HUDEP-2 (cell line): ENCODE data around the gene OR51L1.
"Not testable (repeated sequence)": the region's sequence is repeated elsewhere in the genome, so short reads cannot be mapped to it uniquely, and the experiment has no call there.

Experiments
- DNase-seq, 76 experiments: peaks; one replicate each; lab custom pipeline; 2025; ENCODE audit not compliant: unreplicated experiment in 76 of 76; lab: John Stamatoyannopoulos, UW

The OR51L1 gene, protein sequence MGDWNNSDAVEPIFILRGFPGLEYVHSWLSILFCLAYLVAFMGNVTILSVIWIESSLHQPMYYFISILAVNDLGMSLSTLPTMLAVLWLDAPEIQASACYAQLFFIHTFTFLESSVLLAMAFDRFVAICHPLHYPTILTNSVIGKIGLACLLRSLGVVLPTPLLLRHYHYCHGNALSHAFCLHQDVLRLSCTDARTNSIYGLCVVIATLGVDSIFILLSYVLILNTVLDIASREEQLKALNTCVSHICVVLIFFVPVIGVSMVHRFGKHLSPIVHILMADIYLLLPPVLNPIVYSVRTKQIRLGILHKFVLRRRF

DNA sequence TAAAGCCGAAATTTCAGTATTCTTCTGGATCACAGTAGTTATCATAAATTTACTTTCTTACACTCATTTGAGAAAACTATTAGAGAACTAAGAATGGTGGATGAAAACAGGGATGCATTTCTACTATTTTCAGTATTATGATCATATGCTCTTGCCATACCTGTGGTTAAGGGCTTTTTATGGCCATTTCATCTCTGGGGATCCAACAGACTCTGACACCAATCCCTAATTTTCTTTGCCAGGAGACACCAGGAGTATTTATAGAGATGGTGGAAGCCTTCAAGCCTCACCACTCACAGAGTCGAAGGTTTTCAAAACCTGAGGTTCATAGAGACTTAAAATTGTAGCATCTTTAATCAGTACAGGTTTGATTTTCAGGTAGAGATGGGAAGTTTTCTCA is at the start of gene OR51L1:
TSS of gene OR51L1 (plus strand) at position 301 of the 400 bp plus-strand sequence. CDS start 4,132 bp downstream, outside the sequence.
- DNase-seq = no peak

GRCh38 chr11:4947505-4947904 is 47.1 kb upstream of the OR51L1 start, which contains the start of gene OR51A4:
Gene OR51A4, minus strand, starts transcription at chr11:4947605. Its CDS starts 505 bp downstream, at chr11:4947100.
- DNase-seq = no peak

DNA sequence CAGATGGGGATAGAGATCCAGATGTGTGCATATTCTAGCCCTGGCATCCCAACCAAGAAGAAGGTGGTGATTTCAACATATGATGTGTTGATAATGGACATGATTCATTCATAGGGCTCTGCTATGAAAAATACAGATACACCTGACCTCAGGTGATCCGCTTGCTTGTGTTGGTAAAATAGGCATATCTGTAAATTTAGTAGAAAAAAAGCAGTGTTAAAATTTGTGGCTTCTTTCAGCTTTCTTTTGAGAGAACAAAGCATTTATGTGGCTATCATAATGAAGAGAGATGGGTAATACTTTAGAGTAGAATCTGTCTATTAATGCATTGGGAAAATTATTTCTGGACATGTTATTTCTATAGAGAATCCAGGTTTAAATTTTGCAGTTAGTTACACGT is 39.0 kb upstream of the OR51L1 start, which contains the start of gene OR51A2:
TSS of gene OR51A2 (minus strand) at position 101 of the 400 bp plus-strand sequence. CDS start at position 101, 0 bp downstream.
- not testable (repeated sequence) for DNase-seq

DNA sequence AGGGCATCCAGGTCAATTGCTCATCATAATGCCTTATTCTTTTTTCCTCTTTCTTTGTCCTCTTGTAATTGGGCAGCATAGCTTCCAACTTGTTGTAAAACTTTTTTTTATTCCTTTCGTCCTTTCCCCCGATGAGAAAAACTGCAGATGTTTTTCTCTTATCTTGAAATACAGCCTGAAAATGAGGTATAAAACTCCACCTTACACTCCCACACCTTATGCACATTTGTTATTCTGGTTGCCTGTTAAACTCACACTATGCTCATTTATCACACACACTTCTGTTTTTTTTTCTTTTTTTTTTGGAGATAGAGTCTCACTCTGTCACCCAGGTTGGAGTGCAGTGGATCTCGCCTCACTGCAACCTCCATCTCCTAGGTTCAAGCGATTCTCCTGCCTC is 37.3 kb upstream of the OR51L1 start:
- DNase-seq = no peak

DNA sequence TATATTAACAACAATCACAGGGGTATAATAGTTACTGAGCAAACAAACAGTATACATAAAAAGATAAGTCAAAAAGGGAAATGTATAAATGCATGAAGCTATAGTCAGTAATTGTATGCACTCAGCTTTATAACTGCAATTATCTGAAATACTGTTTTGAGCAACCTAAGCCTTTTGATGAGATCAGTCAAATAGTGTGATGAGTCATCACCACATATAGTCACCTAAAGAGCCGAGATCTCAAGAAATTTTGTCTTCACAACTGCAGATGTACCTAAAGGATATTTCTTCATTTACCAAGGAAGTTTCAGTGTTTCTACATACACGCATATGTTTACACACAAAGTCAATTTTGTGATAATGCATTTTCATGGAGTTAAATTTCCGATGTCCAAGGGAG is 33.8 kb upstream of the OR51L1 start:
- DNase-seq = no peak

DNA sequence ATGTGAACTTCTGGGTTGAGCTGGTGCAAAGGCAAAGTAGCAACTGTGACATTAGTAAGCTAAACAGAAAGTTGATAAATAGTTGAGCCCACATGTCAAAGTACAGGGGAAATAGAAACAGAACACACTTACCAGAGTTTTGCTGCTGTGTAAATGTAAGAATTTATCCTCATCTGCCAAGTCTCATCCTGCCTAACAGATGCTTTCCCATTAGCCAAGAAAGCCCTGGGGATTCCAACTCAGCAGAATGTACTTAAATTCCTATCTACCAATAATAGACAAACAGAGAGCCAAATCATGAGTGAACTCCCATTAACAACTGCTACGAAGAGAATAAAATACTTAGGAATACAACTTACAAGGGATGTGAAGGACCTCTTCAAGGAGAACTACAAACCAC is 31.8 kb upstream of the OR51L1 start:
- DNase-seq = no peak

DNA sequence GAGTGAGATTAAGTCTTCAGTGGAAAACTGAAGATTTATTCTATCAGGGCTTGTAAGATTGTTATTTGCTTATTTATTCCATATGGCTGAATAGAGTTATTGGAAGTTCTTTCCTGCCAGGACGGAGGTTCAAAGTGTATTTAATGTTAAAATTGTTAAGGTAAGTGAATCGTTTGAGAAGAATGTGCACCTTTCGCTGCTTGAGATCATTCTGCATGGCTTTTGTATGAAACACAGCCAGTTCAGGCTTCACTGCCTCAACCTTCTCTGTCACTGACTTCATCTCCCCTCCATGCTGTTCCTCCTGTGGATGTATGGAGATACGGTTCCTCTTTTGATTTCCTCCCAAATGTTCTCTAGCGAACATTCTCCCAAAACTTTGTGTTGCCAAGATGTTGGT is 19.2 kb upstream of the OR51L1 start:
- no peak for DNase-seq

DNA sequence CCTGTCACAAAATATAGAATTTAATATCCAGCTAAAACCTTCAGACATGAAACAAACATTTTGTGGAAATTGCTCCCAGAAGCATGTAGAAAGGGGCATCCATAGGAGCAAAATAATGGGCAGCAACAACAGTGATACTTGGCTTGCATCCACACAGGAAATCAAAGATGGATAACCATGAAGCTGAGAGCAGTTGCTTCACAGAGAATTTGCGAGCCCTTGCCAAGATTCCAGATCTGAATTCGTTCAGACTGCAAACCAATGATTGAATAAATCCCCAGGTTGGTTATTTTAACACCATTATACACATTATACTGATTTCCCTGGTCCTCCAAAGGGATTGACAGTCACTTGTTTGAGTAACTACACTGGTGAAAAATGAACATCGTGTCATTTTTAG is 15.6 kb upstream of the OR51L1 start:
- DNase-seq = no peak

DNA sequence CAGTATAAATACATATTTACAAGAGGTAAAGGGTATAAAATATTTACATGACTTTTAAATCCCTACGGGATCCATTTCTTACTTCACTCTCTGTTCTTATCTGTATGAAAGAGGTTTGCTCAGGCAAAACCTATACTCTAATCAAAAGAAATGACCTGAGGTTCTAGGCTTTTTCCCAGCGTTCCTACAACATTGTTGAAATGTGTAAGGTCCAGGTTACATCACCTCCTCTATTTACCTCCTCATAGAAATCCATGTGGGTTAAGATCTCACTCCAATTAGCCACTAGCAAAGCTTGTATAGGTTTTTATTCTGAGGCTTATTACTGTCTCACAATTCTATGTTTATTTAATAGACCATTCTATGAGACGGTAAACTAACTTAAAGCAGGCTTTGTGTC is 12.0 kb upstream of the OR51L1 start:
- DNase-seq = no peak

- no peak for DNase-seq
Observed at GRCh38 chr11:4983841-4984240, 10.8 kb upstream of the OR51L1 start.

DNA sequence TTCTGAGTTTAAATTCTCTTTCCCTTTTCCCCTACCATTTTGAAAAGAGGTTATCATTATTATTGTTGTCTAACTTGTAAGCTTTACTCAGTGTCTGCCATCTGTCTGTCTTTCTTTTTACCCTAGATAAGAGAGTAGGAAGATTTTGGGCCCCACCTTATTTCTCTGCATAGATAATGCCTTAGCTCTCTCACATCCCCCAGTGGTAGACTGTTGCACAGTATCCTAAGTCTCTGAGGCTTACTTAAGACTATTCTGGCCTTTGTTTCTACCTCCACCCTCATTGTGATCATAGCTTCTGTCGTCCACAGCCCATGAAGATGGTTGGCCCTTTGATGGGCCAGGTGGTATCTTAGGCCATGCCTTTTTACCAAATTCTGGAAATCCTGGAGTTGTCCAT is 3.6 kb upstream of the OR51L1 start:
- DNase-seq = peak in 26 of 76 experiments; percentile 0 to 61 (median 22)

DNA sequence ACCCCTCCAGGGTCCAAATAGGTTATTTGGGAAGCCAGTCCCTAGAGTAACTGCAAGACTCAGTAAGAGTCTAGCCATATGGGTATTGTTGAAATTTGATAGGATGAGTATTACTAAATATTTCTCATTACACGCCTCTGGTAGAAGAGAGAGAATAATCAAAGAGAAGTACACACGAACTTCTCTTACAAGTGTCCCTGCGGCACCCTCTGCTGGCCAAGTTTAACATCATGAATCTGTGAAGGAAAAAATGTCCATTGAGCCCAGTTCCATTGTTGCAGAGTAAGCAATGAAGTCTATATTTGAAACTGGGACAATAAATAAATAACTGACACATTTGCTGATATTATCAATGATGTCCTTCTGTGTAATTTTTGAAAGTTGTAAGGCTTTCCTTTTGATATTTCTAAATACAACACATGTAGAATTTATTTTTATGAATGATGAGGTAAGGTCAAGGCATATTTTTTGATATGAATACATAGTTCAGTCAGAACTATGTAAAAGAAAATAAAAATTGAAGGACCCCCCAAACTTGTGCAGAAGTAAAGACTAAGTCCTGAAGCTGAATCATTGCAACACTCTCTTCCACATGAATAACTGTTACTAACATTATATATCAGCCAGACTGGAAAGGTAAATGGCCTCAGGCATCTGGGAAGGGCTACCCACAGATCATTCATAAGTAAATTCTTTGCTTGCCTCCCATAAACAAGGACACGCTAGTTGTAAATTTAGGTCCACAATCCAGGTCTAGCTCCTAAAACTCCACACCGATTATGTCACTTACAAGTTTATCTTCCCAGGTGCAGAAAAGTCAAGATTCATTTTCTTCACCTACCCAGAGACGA is 10.0 kb downstream of the OR51L1 start:
- DNase-seq = peak in 36 of 76 experiments; percentile 2 to 52 (median 14)

- no peak for DNase-seq
Observed at GRCh38 chr11:5007561-5007960, 12.9 kb downstream of the OR51L1 start.

- DNase-seq = no peak
Observed at GRCh38 chr11:5011254-5011653, 16.6 kb downstream of the OR51L1 start.

DNA sequence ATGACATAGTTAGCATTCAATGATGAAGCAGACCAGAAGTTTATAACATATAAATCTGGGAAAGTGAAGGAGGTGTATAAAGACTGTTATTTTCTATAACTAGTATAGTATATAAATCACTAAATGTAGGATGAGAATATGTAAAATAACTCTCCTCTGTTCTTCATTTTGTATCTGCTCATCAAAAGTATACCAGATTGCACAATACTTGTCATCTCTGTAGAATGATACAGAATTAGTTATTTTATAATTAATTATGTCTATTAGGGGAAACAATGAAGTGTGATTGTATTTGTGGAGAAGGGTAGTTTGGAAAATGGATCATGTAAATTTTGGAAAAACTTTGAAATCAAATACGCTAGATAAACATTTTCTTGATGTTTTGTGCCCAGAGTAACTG is 18.4 kb downstream of the OR51L1 start:
- DNase-seq = no peak

GRCh38 chr11:5021996-5022395 is 27.3 kb downstream of the OR51L1 start:
- DNase-seq = no peak

GRCh38 chr11:5036669-5037068 is 42.0 kb downstream of the OR51L1 start:
- no peak for DNase-seq

DNA sequence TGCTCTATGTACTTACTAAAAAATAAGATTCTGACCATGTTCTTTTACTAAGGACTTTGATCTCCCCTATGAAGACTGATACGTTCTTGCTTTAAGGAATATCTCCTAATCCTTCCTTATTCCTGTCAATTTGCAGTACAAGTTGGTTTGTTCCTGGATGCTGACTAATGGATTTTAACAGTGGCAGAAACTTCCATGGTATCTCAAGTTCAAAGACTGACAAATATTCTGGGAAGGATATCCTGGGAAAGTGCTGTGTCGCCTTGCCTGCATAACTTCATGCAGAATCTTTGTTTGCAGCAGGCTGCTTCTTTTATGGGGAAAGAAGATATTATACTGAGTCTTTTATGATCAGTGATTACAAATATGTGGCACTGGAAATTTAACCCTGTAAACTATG is 43.3 kb downstream of the OR51L1 start:
- DNase-seq = no peak

DNA sequence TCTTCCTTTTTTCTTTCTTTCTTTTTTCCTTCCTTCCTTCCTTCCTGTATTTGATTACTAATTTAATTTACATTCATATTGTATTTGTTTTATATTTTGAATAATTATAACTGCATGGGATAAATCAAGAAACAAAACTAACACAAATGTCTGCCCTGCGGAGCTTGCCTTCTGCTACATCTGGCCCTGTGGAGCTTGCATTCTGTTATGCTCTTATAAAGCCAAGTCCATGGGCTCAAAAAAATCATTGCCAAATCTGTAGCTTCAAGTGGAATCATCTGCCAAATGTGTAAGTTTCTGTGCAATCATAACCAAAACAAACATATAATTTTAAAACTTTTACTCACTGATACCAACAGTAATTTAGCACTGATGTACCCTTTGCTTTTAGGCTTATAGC is 43.7 kb downstream of the OR51L1 start:
- no peak for DNase-seq

DNA sequence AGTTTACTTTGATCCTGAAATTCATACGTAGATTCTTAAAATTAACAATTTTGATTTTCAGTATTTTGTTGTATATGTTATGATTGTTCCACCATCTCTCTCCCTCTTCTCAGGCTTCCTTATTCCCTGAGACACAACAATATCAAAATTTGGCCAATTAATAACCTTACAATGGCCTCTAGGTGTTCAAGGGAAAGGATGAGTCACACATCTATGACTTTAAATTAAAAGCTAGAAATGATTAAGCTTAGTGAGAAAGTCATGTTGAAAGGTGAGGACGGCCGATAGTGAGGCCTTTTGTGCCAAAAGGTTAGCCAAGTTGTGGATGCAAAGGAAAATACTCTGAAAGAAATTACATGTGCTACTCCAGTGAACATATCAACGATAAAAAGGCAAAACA is 46.2 kb downstream of the OR51L1 start:
- no peak for DNase-seq

DNA sequence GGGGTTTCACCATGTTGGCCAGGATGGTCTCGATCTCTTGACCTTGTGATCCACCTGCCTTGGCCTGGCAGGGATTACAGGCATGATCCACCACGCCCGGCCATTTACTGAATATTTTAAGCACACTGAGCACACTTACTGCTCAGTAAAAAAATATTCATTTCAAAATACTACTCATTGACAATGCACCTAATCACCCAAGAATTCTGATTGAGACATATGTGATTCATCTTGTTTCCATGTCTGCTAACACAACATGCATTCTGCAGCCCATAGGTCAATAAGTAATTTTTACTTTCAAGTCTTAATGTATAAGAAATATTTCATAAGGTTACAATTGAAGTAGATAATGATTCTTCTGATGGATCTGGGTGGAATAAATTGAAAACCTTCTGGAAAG is 47.4 kb downstream of the OR51L1 start:
- no peak for DNase-seq

DNA sequence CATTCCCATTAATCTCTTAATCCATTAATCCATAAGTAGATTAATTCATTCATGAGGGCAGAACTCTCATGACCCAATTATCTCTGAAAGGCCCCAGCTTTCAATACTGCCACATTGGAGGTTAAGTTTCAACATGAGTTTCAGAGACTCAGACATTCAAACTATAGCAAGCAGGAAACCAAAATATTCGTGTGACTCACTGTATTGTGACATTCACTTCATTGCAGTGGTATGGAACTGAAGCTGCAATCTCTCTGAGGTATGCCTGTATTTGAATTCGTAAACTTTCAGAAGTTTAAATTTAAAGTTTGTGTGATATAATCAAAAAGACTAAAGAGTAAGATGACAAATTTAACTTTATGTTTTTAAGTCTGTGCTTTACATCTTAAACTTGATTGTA is 48.7 kb downstream of the OR51L1 start:
- DNase-seq = no peak
